HepG2 (cell line): ENCODE results near the gene ADGRG4. TPM values are rescaled to one million over a fixed set of nuclear protein-coding genes. Genes with fewer than 3 reads are reported as not detected.

Experiments
- ATAC-seq: fragments of 200-7000 bp; cut with Tn5 transposase; 3 replicates; pipeline ENCODE4 v1.9.1; 2020; ENCODE audit warnings: mild to moderate bottlenecking, moderate library complexity
- BruUV-seq: library from RNA; stranded (reverse); fragments of 400-500 nt; replicated peaks from 2 replicates; lab custom pipeline; 2021; lab: Mats Ljungman, UMichigan
- CTCF ChIA-PET: fragments of 300-600 bp; formaldehyde crosslinking; extraction: SDS; loops from one replicate; lab custom pipeline; 2021; ENCODE audit warnings: low total read pairs, inconsistent platforms, low intra/inter-chr PET ratio; lab: Yijun Ruan, JAX
- POLR2A ChIA-PET: fragments of 350-600 bp; sonication (Branson Sonifier 250); formaldehyde crosslinking; loops from one replicate; lab custom pipeline; 2020; ENCODE audit warnings: antibody characterized with exemption, inconsistent platforms; lab: Yijun Ruan, JAX
- DNase-seq: peaks from one replicate; pipeline ENCODE4 v3.0.0-alpha.2; 2015; ENCODE audit warnings: low spot score
- FAIRE-seq: peaks from 3 replicates; lab custom pipeline; 2011; peaks lifted over from hg19 to GRCh38; lab: Jason Lieb, UNC
- H2AFZ ChIP-seq: one replicate; pipeline ENCODE4 v1.6.1; 2011; ENCODE audit warnings: low read length, inconsistent platforms
- H3K27ac ChIP-seq: fragments of 300-600 bp; 3 replicates; pipeline ENCODE4 v1.8.0; 2011; ENCODE audit warnings: mixed run types, mild to moderate bottlenecking, mixed read lengths, low read length, inconsistent platforms; ENCODE audit not compliant: insufficient read depth; ENCODE audit errors: extremely low read length
- H3K27me3 ChIP-seq, 2 experiments: fragments of 200-600 bp in 1 of 2; 2 replicates in 1 of 2; 3 replicates in 1 of 2; pipeline versions ENCODE4 v1.6.0 to v1.8.0; 2011; ENCODE audit warnings: low read length in 2 of 2, mild to moderate bottlenecking in 2 of 2, moderate library complexity in 2 of 2, inconsistent platforms in 1 of 2; ENCODE audit not compliant: insufficient read depth in 2 of 2, control insufficient read depth in 1 of 2
- H3K36me3 ChIP-seq, 2 experiments: fragments of 200-600 bp in 1 of 2; replicated peaks in 1 of 2; 2 replicates in 1 of 2; 3 replicates in 1 of 2; pipeline versions ENCODE4 v1.5.1 to v1.8.0; 2011; ENCODE audit warnings: low read length in 2 of 2, inconsistent platforms in 1 of 2; ENCODE audit not compliant: insufficient read depth in 2 of 2, control insufficient read depth in 1 of 2
- H3K4me1 ChIP-seq: 2 replicates; pipeline ENCODE4 v1.5.1; 2012; ENCODE audit warnings: low read length, inconsistent platforms; ENCODE audit not compliant: insufficient read depth
- H3K4me2 ChIP-seq: 2 replicates; pipeline ENCODE4 v1.6.0; 2011; ENCODE audit warnings: low read depth, low read length, inconsistent platforms
- H3K4me3 ChIP-seq, 3 experiments: fragments of 200-600 bp in 1 of 3; sonication (generic), shearing (Covaris generic) in 1 of 3; replicated peaks in 1 of 3; 2 replicates each; pipeline ENCODE4 v1.5.1; 2011 to 2016; ENCODE audit warnings: low read length in 3 of 3, inconsistent platforms in 2 of 3, low read depth in 2 of 3, mild to moderate bottlenecking in 2 of 3, control low read depth in 1 of 3, mixed read lengths in 1 of 3; ENCODE audit not compliant: insufficient read depth in 1 of 3
- H3K79me2 ChIP-seq: one replicate; pipeline ENCODE4 v1.6.1; 2011; ENCODE audit warnings: low read length, inconsistent platforms; ENCODE audit not compliant: insufficient read depth
- H3K9ac ChIP-seq: 2 replicates; pipeline ENCODE4 v1.6.0; 2011; ENCODE audit warnings: mild to moderate bottlenecking, low read depth, low read length, inconsistent platforms; ENCODE audit not compliant: insufficient read depth
- H3K9me3 ChIP-seq: 2 replicates; pipeline ENCODE4 v1.5.1; 2012; ENCODE audit warnings: mild to moderate bottlenecking, low read length
- H4K20me1 ChIP-seq: 2 replicates; pipeline ENCODE4 v1.6.0; 2011; ENCODE audit warnings: inconsistent platforms, mild to moderate bottlenecking, low read length, moderate library complexity; ENCODE audit not compliant: insufficient read depth
- ADNP ChIP-seq: sonication (generic); formaldehyde crosslinking; IDR thresholded peaks from 2 replicates; pipeline ENCODE4 v1.4.0; 2020; ENCODE audit warnings: missing genetic modification reagents
- BCLAF1 ChIP-seq: fragments of 450-650 bp; IDR thresholded peaks from 2 replicates; pipeline ENCODE4 v1.6.1; 2017; ENCODE audit warnings: mild to moderate bottlenecking
- CSRNP1 ChIP-seq: sonication (generic); formaldehyde crosslinking; IDR thresholded peaks from 2 replicates; pipeline ENCODE4 v1.8.1; 2023; ENCODE audit warnings: mild to moderate bottlenecking, missing genetic modification reagents
- FIP1L1 ChIP-seq: fragments of 200-400 bp; formaldehyde crosslinking; IDR thresholded peaks from 2 replicates; pipeline ENCODE4 v1.6.1; 2018; ENCODE audit warnings: low read depth, mild to moderate bottlenecking, low read length, moderate library complexity, borderline replicate concordance; ENCODE audit not compliant: insufficient read depth
- IRF9 ChIP-seq: sonication (generic); formaldehyde crosslinking; IDR thresholded peaks from 2 replicates; pipeline ENCODE4 v1.8.0; 2022; ENCODE audit warnings: missing genetic modification reagents, mild to moderate bottlenecking, borderline replicate concordance
- KLF6 ChIP-seq: IDR thresholded peaks from 2 replicates; pipeline ENCODE4 v1.8.0; 2016; ENCODE audit warnings: missing biosample characterization, missing genetic modification reagents
- NFE2L1 ChIP-seq: sonication (generic); formaldehyde crosslinking; IDR thresholded peaks from 2 replicates; pipeline ENCODE4 v1.4.0; 2020; ENCODE audit warnings: missing genetic modification reagents, mild to moderate bottlenecking, borderline replicate concordance
- RAD51 ChIP-seq: fragments of 450-650 bp; IDR thresholded peaks from 2 replicates; pipeline ENCODE4 v1.6.1; 2016; ENCODE audit warnings: borderline replicate concordance
- TCF7 ChIP-seq: sonication (generic); IDR thresholded peaks from 2 replicates; pipeline ENCODE4 v1.6.1; 2016; ENCODE audit warnings: antibody characterized with exemption, low read depth
- ZC3H4 ChIP-seq: sonication (generic); formaldehyde crosslinking; IDR thresholded peaks from 2 replicates; pipeline ENCODE4 v1.4.0; 2020; ENCODE audit warnings: missing genetic modification reagents, borderline replicate concordance
- ZNF292 ChIP-seq: sonication (generic); formaldehyde crosslinking; IDR thresholded peaks from 2 replicates; pipeline ENCODE4 v1.8.1; 2022; ENCODE audit warnings: mild to moderate bottlenecking, low read depth, missing genetic modification reagents, borderline replicate concordance
- ZNF34 ChIP-seq: sonication (generic); formaldehyde crosslinking; IDR thresholded peaks from 2 replicates; pipeline ENCODE4 v1.4.0; 2020; ENCODE audit warnings: mild to moderate bottlenecking, missing genetic modification reagents, borderline replicate concordance
- ZNF557 ChIP-seq: sonication (generic); formaldehyde crosslinking; IDR thresholded peaks from 2 replicates; pipeline ENCODE4 v1.4.0; 2020; ENCODE audit warnings: missing genetic modification reagents
- ZNF746 ChIP-seq: sonication (generic); formaldehyde crosslinking; IDR thresholded peaks from 2 replicates; pipeline ENCODE4 v1.8.0; 2022; ENCODE audit warnings: mild to moderate bottlenecking, missing genetic modification reagents
- WGBS: methylation state at CpG from one replicate; pipeline ENCODE4 v1.1.6; 2017; ENCODE audit warnings: low lambda C conversion rate; 5-methylcytosine and 5-hydroxymethylcytosine counted together
- in situ Hi-C: cut with HindIII; loops from 2 replicates; pipeline ENCODE4 v1.10.0; 2017; ENCODE audit warnings: low pct_unique_long_range_greater_than_20kb; ENCODE audit not compliant: extremely low pct_ligation_motif_present
- intact Hi-C: fragments of 100-400 bp; cut with micrococcal nuclease; formaldehyde crosslinking; loops from one replicate; pipeline ENCODE4 v1.10.0; 2022; ENCODE audit not compliant: unreplicated experiment
- polyA plus RNA-seq, 8 experiments: library from polyadenylated mRNA; depleted of rRNA in 3 of 8; stranded (reverse) in 7 of 8; unstranded in 1 of 8; fragments of >200 nt; fragmentation: Illumina TruSeq in 4 of 8; extraction: Trizol in 4 of 8; gene quantifications; 2 replicates each; pipeline versions ENCODE4 v1.2.1 to v1.2.3, GENCODE V29; 2011 to 2016; ENCODE audit warnings: low read depth in 4 of 8, missing spikeins in 1 of 8, mixed read lengths in 1 of 8; ENCODE audit not compliant: insufficient read depth in 1 of 8
- total RNA-seq, 5 experiments: library from RNA; depleted of rRNA; stranded (reverse); fragments of >200 nt; fragmentation: Illumina TruSeq; extraction: Trizol; gene quantifications; 2 replicates each; pipeline ENCODE4 v1.2.3, GENCODE V29; 2016; ENCODE audit warnings: low read depth in 1 of 5

ADGRG4 gene
- total and polyA plus RNA-seq, 2 of the 13 experiments (the other 11 are each of a cell fraction or from before 2014, with no cell fraction given), result not detected

DNA sequence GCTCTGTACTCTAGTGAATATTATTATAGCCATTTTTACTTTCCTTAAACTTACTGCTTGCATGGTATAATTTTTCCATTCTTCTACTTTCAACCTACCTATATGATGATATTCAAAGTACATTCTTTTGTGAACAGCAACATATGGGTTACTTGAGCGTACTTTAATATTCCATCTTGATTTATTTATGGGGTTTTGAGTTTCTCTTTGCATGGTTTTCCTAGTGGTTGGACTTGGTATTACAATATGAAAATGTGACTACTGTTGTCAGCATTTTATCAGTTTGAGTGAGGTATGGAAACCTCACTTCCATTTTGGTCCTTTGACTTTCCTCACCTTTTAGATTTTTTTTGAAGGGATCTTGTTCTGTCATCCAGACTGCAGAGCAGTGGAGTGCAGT lies 35.9 kb downstream of the ADGRG4 start (continued):
- no peak for TF ChIP-seq ZNF557 (CRISPR knock-in tag)
- no peak for TF ChIP-seq NFE2L1
- TF ChIP-seq ZNF34 (CRISPR knock-in tag), result no peak
- no peak for TF ChIP-seq FIP1L1
- no peak for TF ChIP-seq ZNF292
- no peak for TF ChIP-seq ADNP (CRISPR knock-in tag)
- no peak for TF ChIP-seq IRF9
- no peak for TF ChIP-seq CSRNP1 (CRISPR knock-in tag)
- TF ChIP-seq KLF6, result no peak

DNA sequence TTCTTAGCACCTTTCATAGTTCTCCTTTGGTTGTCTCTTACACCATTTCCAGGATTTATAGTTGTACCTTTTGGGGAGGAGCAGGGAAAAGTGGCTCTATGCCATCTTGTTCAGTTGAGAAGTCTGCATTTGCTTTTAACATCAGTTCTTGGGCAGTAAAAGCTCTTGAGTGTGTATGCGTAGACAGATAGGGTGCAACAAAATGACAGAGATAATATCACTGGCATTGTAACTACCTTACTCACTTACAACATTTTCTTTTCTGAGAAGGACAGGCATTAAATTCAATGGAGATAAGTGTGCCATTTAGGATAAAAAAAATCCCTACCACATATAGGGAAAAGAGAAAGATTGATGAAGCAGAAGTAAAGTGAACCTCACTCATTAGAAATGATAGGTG lies 38.9 kb downstream of the ADGRG4 start:
- Histone ChIP-seq H3K27ac (no peak overlapping the region), H3K36me3 (no peaks in the 10 kb centered on the region), H3K9me3 (no peaks in the 10 kb centered on the region), H2AFZ (no peak overlapping the region), H3K4me2 (no peak overlapping the region), H3K4me1 (no peaks in the 10 kb centered on the region), H4K20me1 (no peaks in the 10 kb centered on the region), H3K4me3 (no peak overlapping the region), H3K27me3 (no peaks in the 10 kb centered on the region), H3K9ac (no peak overlapping the region), H3K79me2 (no peaks in the 10 kb centered on the region)
- in situ Hi-C loops (no loop called here), intact Hi-C loops (no loop called here)
- no peak for FAIRE-seq
- no peak for ATAC-seq
- no peak for TF ChIP-seq RAD51
- no peak for TF ChIP-seq ZC3H4 (CRISPR knock-in tag)
- TF ChIP-seq BCLAF1, result no peak
- no peak for TF ChIP-seq ZNF746 (CRISPR knock-in tag)
- no peak for TF ChIP-seq TCF7
- DNase-seq, result no peak
- 5% methylated on average over 1 of the region's 1 CpG for WGBS
- no TSS peak for BruUV-seq
- ChIA-PET POLR2A (no interaction called here), CTCF (no interaction called here)
